SHP77 (cell line): Measurements from ENCODE around the gene UGDH.
"Not testable (repeated sequence)": the region's sequence is repeated elsewhere in the genome, so short reads cannot be mapped to it uniquely, and the experiment has no call there.

ENCODE experiments used
- DNase-seq, 2 experiments: peaks; one replicate each; lab custom pipeline; 2025; lab: John Stamatoyannopoulos, UW

Gene UGDH

GRCh38 chr4:39529534-39529933 is 2.3 kb upstream of the UGDH start:
- no peak for DNase-seq

GRCh38 chr4:39528061-39528465 is 824 bp upstream of the UGDH start:
- no peak for DNase-seq

DNA sequence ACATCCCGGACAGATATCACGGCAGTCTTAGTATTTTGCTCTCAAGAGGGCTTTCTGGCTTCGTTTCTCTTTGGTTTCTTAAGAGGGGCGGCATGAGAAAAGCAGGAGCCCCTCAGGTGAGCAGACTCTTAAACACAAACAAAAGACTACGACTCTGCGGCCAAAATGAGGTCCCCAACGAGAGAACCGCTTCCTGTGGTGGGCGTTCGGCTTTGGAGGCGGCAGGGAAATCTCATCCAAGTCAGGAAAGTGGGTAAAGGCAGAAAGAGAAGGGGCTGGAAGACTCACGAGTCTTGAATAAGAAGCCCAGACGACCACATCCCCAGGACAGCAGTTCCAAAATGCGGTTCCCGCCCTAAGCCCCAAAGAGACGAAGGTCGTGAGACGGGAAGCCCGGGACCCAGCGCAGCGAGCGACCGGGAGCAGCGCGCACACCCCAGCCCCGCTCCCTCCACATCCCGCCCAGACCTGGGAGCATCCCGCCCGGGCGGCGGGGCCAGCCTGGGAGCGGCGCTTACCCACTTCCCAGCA is 409 bp downstream of the UGDH start:
- peak in 1 of 2 experiments; percentile 18 for DNase-seq

- no peak for DNase-seq
Measured at GRCh38 chr4:39525822-39526690, 1.2 kb downstream of the UGDH start.

DNA sequence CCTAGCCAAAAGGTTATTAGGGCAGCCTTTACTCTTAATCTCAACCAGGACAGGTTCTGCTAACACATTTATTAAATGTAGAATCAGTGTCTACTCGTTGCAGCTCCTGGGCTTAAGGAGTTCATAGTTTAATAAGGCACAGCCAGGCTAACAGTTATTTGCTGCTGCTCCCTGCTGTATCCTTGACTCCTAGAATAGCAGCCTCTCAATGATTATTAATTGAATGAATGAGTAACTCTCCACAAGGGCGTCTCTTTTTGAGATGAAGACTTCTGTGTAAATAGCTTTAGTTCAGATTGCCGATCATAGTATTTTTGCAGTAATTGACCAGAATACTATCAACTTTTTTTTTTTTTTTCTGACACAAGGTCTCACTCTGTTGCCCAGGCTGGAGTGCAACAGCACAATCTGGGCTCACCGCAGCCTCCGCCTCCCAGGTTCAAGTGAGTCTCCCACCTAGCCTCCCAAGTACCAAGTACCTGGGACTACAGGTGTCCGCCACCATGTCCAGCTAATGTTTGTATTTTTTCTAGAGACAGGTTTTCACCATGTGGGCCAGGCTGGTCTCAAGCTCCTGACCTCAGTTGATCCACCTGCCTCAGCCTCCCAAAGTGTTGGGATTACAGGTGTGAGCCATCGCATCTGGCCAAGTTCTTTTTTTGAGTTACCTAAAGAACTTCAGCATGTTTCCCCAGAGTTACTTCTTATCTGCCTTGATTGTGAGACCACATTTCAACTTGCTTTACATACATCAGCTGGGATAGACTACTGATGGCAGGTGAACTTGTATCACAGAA is 2.9 kb downstream of the UGDH start:
- no peak for DNase-seq

DNA sequence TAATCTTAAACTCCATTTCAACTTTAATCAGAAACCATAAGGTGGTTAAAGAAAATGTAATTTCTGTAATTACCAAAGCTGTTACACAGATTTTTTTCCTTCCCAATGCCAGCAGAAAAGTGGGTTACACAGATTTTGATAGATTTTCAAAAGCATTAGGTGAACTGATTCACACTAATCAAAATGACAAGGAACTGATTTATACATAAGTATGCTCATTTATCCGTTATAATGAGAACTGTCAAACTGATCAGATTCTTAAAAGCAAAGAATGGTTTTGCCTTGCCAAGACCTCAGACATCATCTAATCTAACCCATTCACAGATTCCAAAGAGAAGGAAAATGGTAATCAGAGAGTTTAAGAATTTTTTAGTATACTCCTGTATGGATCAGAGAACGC is 5.2 kb downstream of the UGDH start:
- DNase-seq: no peak

DNA sequence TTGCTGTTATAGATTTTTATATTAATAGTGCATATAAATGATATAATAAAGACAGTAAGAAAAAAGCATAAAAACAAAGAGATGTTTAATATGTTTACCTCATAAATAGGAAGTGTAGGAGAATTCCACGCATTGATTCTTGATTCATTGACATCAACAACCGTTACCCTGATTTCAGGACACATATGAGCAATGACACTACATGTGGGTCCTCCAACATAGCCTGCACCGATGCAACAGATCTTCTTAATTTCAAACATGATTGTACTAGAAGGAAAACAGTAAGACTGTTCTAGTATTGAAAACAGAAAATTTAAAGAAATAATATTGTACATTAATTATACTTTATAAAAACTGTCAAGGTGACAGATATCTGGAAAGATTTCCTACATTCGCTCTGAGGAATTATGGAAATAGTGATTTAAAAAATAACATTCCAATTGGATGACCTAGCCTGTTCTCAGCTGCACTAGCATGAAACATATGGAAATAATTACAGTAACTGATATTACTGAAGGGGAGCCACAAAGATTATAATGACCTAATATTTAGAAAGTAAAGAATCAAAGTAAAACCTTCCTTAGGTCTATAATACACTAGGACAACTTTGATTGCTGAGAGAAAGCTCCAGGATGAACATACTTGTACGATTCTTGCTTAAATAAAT is 5.9 kb downstream of the UGDH start:
- no peak for DNase-seq

DNA sequence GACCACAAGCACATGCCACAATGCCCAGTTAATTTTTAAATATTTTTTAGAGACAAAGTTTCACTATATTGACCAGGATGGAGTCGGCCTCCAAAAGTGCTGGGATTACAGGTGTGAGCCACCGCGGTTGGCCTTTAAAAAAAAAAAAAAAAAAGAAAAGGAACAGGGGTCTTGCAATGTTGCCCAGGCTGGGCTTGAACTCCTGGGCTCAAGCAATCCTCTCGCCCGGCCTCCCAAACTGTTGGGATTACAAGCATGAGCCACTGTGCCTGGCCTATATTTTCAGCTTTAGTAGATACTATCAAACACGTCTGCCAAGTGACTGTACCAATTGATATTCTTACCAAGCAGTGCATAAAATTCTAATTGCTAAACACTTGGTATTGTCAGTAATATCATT is 8.8 kb downstream of the UGDH start:
- DNase-seq: no peak

- DNase-seq: no peak
Measured at GRCh38 chr4:39516407-39516966, 10.8 kb downstream of the UGDH start.

DNA sequence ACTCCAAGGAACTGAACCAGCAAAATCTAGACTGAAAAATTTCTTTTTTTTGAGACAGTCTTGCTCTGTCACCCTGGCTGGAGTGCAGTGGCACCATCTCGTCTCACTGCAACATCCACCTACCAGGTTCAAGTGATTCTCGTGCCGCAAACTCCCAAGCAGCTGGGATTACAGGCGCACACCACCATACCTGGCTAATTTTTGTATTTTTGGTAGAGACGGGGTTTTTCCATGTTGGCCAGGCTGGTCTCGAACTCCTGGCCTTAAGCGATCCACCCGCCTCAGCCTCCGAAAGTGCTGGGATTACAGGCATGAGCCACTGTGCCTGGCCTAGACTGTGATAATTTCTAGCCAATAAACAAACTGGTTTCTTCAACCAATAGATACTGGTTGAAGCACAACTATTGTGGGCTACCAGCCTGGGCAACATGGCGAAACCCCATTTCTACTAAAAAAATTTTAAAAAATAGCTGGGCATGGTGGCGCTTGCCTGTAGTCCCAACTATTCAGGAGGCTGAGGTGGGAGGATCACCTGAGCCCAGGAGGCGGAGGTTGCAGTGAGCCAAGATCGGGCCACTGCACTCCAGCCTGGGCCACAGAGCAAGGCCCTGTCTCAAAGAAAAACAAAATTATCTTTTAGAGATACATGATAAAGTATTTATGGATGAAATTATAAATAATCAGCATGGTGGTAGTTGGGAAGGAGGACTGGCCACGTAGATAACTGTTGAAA is 11.4 kb downstream of the UGDH start:
- not testable (repeated sequence) for DNase-seq

DNA sequence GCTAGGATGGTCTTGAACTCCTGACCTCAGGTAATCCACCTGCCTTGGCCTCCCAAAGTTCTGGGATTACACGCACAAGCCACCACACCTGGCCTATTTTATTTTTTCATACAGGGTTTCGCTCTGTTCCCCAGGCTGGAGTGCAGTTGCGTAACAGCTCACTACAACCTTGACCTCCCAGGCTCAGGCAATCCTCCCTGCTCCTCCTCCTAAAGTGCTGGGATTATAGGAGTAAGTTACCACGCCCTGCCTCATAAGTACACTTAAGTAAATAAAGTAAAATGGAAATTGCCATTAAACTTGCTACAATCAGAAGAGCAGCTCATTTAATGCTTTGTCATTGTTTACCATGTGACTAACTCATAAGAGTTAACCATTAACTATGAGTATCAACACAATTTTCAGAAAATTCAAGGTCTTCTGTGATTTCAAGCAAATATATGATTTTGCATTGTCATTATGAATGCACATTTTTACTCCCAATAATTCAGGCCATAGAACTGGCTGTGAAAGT is 12.3 kb downstream of the UGDH start:
- DNase-seq: no peak

DNA sequence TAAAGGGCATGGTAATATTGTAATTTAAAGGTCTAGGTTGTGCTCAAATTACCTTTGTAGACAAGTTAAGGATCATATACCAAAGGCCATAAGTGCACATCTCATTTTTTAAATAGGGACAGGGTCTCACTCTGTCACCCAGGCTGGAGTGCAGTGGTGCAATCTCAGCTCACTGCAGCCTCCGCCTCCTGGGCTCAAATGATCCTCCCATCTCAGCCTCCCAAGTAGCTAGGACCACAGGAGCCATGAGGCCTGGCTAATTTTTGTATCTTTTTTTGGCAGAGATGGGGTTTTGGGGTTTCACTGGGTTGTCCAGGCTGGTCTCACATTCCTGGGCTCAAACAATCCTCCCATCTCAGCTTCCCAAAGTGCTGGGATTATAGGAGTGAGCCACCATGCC is 13.0 kb downstream of the UGDH start:
- DNase-seq: not testable (repeated sequence)

GRCh38 chr4:39510348-39510929 is 16.8 kb downstream of the UGDH start:
- DNase-seq: no peak

DNA sequence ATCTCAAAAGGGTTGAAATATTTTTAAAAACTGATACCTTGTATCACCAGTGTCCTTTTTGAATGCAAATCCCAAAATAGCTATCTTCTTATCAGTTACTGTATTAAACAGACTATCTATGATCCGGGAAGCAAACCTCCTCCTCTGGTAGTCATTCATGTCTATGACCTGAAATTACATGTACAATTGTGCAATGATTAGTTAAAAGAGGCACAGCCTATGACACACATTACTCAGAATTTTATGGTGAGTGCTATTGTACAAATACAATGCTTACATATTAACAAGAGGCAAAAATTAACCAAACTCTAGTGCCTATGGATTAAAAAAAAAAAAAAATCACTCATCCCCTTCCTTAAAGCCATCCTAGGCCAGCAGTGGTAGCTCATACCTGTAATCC is 21.7 kb downstream of the UGDH start:
- no peak for DNase-seq

DNA sequence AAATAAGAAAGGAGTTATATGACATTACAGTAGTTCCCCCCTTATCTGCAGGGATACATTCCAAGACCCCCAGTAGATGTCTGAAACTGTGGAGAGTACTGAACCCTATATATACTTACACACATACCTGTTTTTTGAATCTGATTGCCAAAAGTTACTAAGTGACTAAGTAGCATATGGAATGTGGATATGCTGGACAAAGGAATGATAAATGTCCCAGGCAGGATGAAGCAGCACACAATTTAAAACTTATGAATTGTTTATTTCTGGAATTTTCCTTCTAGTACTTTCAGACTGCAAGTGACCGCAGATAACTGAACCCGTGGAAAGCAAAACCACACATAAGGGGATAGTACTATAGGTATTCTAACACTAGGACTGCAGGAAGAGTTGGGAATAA is 22.7 kb downstream of the UGDH start:
- DNase-seq: no peak

DNA sequence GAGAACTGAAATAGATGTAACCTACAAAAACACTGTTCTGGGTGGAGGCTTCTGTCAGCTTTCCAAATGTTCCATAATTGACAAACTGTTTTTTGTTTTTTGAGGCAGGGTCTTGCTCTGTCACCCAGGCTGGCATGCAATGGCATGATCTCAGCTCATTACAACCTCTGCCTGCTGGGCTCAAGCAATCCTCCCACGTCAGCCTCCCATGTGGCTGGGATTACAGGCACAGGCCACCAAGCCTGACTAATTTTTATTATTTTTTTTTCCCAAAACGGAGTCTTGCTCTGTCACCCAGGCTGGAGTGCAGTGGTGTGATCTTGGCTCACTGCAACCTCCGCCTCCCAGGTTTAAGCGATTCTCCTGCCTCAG is 24.6 kb downstream of the UGDH start:
- DNase-seq: not testable (repeated sequence)

GRCh38 chr4:39502019-39502663 is 25.1 kb downstream of the UGDH start:
- no peak for DNase-seq

- no peak for DNase-seq
Measured at GRCh38 chr4:39498727-39499020, 28.6 kb downstream of the UGDH start.

DNA sequence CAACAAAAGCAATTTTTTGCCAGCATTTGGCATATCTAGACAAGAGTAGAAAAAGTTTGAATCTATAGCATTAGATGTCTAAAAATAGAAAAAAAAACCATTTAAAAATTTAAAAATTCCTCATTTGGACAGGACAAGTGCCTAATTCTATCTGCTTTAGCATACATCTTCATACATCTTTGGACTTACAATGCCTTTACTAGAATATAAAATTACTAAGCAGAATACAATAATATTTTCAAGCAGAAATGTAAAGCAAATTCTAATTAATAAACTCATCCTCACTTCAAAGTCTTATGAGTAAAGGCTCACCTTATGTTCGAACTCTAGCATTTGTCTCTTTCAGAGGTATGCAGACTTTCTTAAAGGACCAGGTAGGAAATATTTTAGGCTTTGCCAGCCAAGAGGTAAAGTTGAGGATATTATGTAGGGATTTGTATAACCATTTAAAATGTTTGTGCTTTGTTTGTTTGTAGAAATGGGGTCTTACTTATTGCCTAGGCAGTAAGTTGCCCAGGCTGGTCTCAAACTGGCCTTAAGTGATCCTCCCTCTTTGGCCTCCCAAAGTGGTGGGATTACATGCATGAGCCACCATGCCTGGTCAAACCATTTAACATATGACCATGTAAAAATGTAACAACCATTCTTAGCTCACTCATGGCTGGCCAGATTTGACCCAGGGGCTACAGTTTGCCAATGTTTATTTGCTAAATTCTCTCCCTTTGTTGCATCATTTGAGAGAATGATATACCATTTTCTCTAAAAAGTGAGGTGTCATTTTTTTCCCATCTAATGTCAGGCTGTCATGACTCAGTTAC is 29.1 kb downstream of the UGDH start:
- DNase-seq: no peak
